Measurements from ENCODE around the gene PPP1R12C. TPM values are rescaled to one million over a fixed set of nuclear protein-coding genes. Genes with fewer than 3 reads are reported as not detected.

Gene PPP1R12C
- total RNA-seq, 1 donor from 2014 or later = 112 TPM

Small RNAs within 50 kb of the gene (microRNA-seq; reads per million reads assigned to microRNA genes)
- not detected for gene MIR7975

Other genes starting within 250 kb of the PPP1R12C start
- gene FCAR, start 243.4 kb downstream of the PPP1R12C start, total RNA-seq = 5.2 TPM
- gene NCR1, start 211.5 kb downstream of the PPP1R12C start, total RNA-seq = 0.45 TPM
- not detected for gene NLRP7, start 170.1 kb downstream of the PPP1R12C start, total RNA-seq
- gene NLRP2, start 151.3 kb downstream of the PPP1R12C start, total RNA-seq = 2.1 TPM
- gene GP6, start 79.4 kb downstream of the PPP1R12C start, total RNA-seq = 0.89 TPM
- 12.9 TPM for gene RDH13, start 54.5 kb downstream of the PPP1R12C start, total RNA-seq
- 1.2 TPM for gene EPS8L1, start 41.8 kb downstream of the PPP1R12C start, total RNA-seq
- gene TNNT1, start 31.6 kb upstream of the PPP1R12C start, total RNA-seq = 1.4 TPM
- not detected for gene TNNI3, start 40.1 kb upstream of the PPP1R12C start, total RNA-seq
- 0.62 TPM for gene DNAAF3, start 49.0 kb upstream of the PPP1R12C start, total RNA-seq
- gene SYT5, start 62.7 kb upstream of the PPP1R12C start, total RNA-seq = not detected
- gene PTPRH, start 91.9 kb upstream of the PPP1R12C start, total RNA-seq = 1.5 TPM
- gene TMEM86B, start 111.1 kb upstream of the PPP1R12C start, total RNA-seq = 6.0 TPM
- 40.4 TPM for gene PPP6R1, start 141.4 kb upstream of the PPP1R12C start, total RNA-seq
- gene HSPBP1, start 162.5 kb upstream of the PPP1R12C start, total RNA-seq = 16.1 TPM
- 6.5 TPM for gene BRSK1, start 166.4 kb upstream of the PPP1R12C start, total RNA-seq
- gene TMEM150B, start 207.7 kb upstream of the PPP1R12C start, total RNA-seq = 5.1 TPM
- gene KMT5C, start 222.2 kb upstream of the PPP1R12C start, total RNA-seq = 18.1 TPM
- 0.31 TPM for gene COX6B2, start 237.1 kb upstream of the PPP1R12C start, total RNA-seq
- gene GARIN5B, start 245.6 kb upstream of the PPP1R12C start, total RNA-seq = not detected

Measured in sciatic nerve (tissue), 1 donor.